WTC11 (cell line): ENCODE data around the gene PSMD6. TPM values are rescaled to one million over a fixed set of nuclear protein-coding genes. Genes with fewer than 3 reads are reported as not detected.
A peak's percentile ranks its signal among the peaks of the same experiment; 100 is the strongest.

Experiments used
- ATAC-seq: fragments of 200-7000 bp; cut with Tn5 transposase; 2 replicates; pipeline ENCODE4 v1.10.0; 2021; ENCODE audit warnings: mild to moderate bottlenecking, moderate library complexity
- CTCF ChIA-PET: fragments of 300-600 bp; sonication (Branson Sonifier 250); formaldehyde crosslinking; loops from one replicate; lab custom pipeline; 2021; ENCODE audit warnings: antibody characterized with exemption; lab: Charles Lee
- POLR2A ChIA-PET: fragments of 350-600 bp; sonication (Branson Sonifier 250); formaldehyde crosslinking; loops from one replicate; lab custom pipeline; 2021; ENCODE audit warnings: antibody characterized with exemption; lab: Charles Lee
- DNase-seq: peaks from one replicate; pipeline ENCODE4 v3.0.0; 2021; ENCODE audit warnings: low spot score
- H3K27ac Mint-ChIP-seq: 2 replicates; pipeline ENCODE4 v1.8.0; 2021; ENCODE audit warnings: mixed read lengths
- H3K27me3 Mint-ChIP-seq: 2 replicates; pipeline ENCODE4 v1.8.0; 2021; ENCODE audit warnings: low read depth, mild to moderate bottlenecking, moderate library complexity, mixed read lengths
- H3K36me3 Mint-ChIP-seq: 2 replicates; pipeline ENCODE4 v1.8.0; 2021; ENCODE audit warnings: mixed read lengths
- H3K4me1 Mint-ChIP-seq: 2 replicates; pipeline ENCODE4 v1.8.0; 2022; ENCODE audit warnings: mixed read lengths
- H3K4me3 Mint-ChIP-seq: 2 replicates; pipeline ENCODE4 v1.8.0; 2021; ENCODE audit warnings: mild to moderate bottlenecking, moderate library complexity, mixed read lengths
- H3K9me3 Mint-ChIP-seq: 2 replicates; pipeline ENCODE4 v1.8.0; 2021; ENCODE audit warnings: mixed read lengths
- ELF4 ChIP-seq: sonication (generic); formaldehyde crosslinking; IDR thresholded peaks from 2 replicates; pipeline ENCODE4 v1.8.1; 2022; ENCODE audit warnings: low read depth, mild to moderate bottlenecking, moderate library complexity, missing genetic modification reagents
- EMX1 ChIP-seq: fragments of 250-450 bp; sonication (Bioruptor Pico); IDR thresholded peaks from 2 replicates; pipeline ENCODE4 v1.8.0; 2021; ENCODE audit warnings: mild to moderate bottlenecking
- FOXP1 ChIP-seq: sonication (generic); formaldehyde crosslinking; IDR thresholded peaks from 2 replicates; pipeline ENCODE4 v1.8.0; 2022; ENCODE audit warnings: missing genetic modification reagents, mild to moderate bottlenecking, moderate library complexity, borderline replicate concordance
- GABPB1 ChIP-seq: sonication (generic); formaldehyde crosslinking; IDR thresholded peaks from 2 replicates; pipeline ENCODE4 v1.8.1; 2023; ENCODE audit warnings: mild to moderate bottlenecking, missing genetic modification reagents
- GTF2I ChIP-seq: fragments of 250-450 bp; sonication (Bioruptor Pico); conservative IDR thresholded peaks from 2 replicates; pipeline ENCODE4 v1.4.0; 2021; ENCODE audit warnings: mild to moderate bottlenecking
- HMGA2 ChIP-seq: fragments of 250-450 bp; sonication (Bioruptor Pico); IDR thresholded peaks from 2 replicates; pipeline ENCODE4 v1.4.0; 2021; ENCODE audit warnings: mild to moderate bottlenecking, moderate library complexity
- KAT7 ChIP-seq: sonication (generic); formaldehyde crosslinking; IDR thresholded peaks from 2 replicates; pipeline ENCODE4 v1.8.1; 2023; ENCODE audit warnings: missing genetic modification reagents, mild to moderate bottlenecking, borderline replicate concordance
- MXD4 ChIP-seq: fragments of 250-450 bp; sonication (Bioruptor Pico); IDR thresholded peaks from 2 replicates; pipeline ENCODE4 v1.8.0; 2021; ENCODE audit warnings: mild to moderate bottlenecking, moderate library complexity, borderline replicate concordance
- NR2C2 ChIP-seq: sonication (generic); formaldehyde crosslinking; IDR thresholded peaks from 2 replicates; pipeline ENCODE4 v1.8.0; 2022; ENCODE audit warnings: mild to moderate bottlenecking, missing genetic modification reagents
- RELA ChIP-seq: sonication (generic); formaldehyde crosslinking; IDR thresholded peaks from 2 replicates; pipeline ENCODE4 v1.8.1; 2022; ENCODE audit warnings: missing genetic modification reagents, mild to moderate bottlenecking, borderline replicate concordance
- SP1 ChIP-seq: sonication (generic); formaldehyde crosslinking; conservative IDR thresholded peaks from 2 replicates; pipeline ENCODE4 v1.8.1; 2022; ENCODE audit warnings: missing genetic modification reagents
- total RNA-seq: library from RNA; stranded (reverse); gene quantifications from 3 replicates; pipeline ENCODE4 v1.2.3, GENCODE V29; 2021
- TF ChIP-seq, protein P1 (sequence below): sonication (generic); formaldehyde crosslinking; IDR thresholded peaks from 2 replicates; pipeline ENCODE4 v1.8.1; 2023; ENCODE audit warnings: mild to moderate bottlenecking, missing genetic modification reagents, moderate library complexity
- TF ChIP-seq, protein P2 (sequence below): fragments of 250-450 bp; sonication (Bioruptor Pico); IDR thresholded peaks from 2 replicates; pipeline ENCODE4 v1.9.0; 2021; ENCODE audit warnings: mild to moderate bottlenecking, borderline replicate concordance
- TF ChIP-seq, protein P3 (sequence below): sonication (generic); formaldehyde crosslinking; IDR thresholded peaks from 2 replicates; pipeline ENCODE4 v1.8.0; 2023; ENCODE audit warnings: missing genetic modification reagents, mild to moderate bottlenecking, borderline replicate concordance
- TF ChIP-seq, protein P4 (sequence below): sonication (generic); formaldehyde crosslinking; IDR thresholded peaks from 2 replicates; pipeline ENCODE4 v1.8.0; 2022; ENCODE audit warnings: mild to moderate bottlenecking, missing genetic modification reagents
- TF ChIP-seq, protein P5 (sequence below): sonication (generic); formaldehyde crosslinking; IDR thresholded peaks from 2 replicates; pipeline ENCODE4 v1.8.0; 2022; ENCODE audit warnings: missing genetic modification reagents

Gene PSMD6
- total RNA-seq, 1 experiment from 2014 or later: 105 TPM

DNA sequence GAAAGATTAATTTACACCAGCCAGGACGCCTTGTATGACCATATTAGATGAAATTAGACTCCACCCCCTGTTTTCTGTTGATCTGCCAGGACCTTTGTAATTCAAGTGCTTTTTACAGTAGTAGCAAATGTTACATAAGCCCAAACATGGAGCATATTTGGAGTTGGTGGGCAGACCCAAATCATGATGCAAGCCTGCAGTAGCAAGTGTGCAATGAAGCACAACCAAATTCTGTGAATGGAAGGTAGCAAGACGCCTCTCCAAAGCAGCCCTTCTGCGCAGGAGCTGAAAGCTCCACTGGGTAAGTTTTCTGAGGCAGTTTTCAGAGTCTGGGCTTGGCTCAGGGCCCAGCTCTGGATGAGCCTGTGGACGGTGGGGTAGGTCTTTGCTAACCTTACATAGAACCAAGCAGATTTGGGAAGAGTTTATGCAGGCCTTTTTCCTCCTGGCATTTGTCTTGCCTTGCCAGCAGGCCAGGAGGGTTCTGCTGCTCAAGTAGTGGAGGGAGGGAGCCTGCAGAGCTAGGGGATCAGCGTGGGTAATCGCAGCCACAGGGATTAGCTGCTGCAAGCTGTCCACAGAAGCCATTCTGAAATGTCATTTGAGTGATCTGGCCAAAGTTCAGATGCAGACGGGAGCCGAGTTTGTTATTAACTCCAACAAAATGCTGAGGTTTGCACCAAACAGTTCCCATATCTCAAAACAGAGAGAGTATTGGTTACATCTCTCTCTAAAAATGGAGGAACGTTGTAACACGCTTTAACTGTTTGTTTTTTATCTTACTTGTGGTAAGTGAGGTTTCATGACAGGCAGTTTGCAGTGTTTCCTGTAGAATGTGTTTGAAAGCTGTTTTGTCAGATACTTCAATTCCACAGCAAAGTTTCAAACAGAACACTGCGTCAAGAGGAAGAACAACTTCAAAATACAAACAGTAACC lies 55.4 kb downstream of the PSMD6 start:
- TF ChIP-seq RELA (no peak), GABPB1 (CRISPR knock-in tag) (peak; percentile 77; the same call in 1 of the 2 replicates)
- H3K27me3 Mint-ChIP-seq: no peaks in the 10 kb centered on the region
- H3K9me3 Mint-ChIP-seq: no peaks in the 10 kb centered on the region
- ATAC-seq: peak; percentile 29
- ChIA-PET CTCF (interaction anchor here (1.0 to 1.6 kb wide), 2 partner anchors 24 to 25 kb away, joined by 3 to 4 read pairs; no protein-coding TSS in a partner anchor), POLR2A (no interaction called here)
- H3K4me3 Mint-ChIP-seq: peak overlapping the region; percentile 22
- peaks cover 90% of the 10 kb centered on the region for H3K4me1 Mint-ChIP-seq
- no peaks in the 10 kb centered on the region for H3K36me3 Mint-ChIP-seq
- DNase-seq: no peak
- H3K27ac Mint-ChIP-seq: peak overlapping the region; percentile 36

DNA sequence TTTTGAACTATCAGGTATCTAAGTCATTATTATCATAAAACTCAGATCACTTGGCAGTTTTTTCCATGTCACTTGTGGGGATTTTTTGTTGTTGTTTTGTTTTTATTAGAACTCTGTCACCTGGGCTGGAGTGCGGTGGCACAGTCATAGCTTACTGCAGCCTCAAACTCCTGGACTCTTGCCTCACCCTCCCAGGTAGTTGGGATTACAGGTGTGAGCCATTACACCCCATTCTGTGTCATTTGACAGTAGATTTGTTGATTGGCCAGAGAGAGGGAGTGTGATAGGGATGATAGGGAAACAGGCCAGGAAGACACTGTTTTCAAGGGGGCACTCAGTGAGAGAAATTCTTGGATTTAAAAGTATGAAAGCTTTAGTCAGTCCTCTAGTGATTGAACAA lies 56.4 kb downstream of the PSMD6 start:
- Mint-ChIP-seq H3K36me3 (no peaks in the 10 kb centered on the region), H3K9me3 (no peaks in the 10 kb centered on the region), H3K4me1 (peaks cover 79% of the 10 kb centered on the region), H3K27ac (peak overlapping the region; percentile 30; the same call in 1 of the 2 replicates), H3K4me3 (no peak overlapping the region), H3K27me3 (no peaks in the 10 kb centered on the region)
- TF ChIP-seq, protein P1, sequence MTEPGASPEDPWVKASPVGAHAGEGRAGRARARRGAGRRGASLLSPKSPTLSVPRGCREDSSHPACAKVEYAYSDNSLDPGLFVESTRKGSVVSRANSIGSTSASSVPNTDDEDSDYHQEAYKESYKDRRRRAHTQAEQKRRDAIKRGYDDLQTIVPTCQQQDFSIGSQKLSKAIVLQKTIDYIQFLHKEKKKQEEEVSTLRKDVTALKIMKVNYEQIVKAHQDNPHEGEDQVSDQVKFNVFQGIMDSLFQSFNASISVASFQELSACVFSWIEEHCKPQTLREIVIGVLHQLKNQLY: no peak
- TF ChIP-seq, protein P2, sequence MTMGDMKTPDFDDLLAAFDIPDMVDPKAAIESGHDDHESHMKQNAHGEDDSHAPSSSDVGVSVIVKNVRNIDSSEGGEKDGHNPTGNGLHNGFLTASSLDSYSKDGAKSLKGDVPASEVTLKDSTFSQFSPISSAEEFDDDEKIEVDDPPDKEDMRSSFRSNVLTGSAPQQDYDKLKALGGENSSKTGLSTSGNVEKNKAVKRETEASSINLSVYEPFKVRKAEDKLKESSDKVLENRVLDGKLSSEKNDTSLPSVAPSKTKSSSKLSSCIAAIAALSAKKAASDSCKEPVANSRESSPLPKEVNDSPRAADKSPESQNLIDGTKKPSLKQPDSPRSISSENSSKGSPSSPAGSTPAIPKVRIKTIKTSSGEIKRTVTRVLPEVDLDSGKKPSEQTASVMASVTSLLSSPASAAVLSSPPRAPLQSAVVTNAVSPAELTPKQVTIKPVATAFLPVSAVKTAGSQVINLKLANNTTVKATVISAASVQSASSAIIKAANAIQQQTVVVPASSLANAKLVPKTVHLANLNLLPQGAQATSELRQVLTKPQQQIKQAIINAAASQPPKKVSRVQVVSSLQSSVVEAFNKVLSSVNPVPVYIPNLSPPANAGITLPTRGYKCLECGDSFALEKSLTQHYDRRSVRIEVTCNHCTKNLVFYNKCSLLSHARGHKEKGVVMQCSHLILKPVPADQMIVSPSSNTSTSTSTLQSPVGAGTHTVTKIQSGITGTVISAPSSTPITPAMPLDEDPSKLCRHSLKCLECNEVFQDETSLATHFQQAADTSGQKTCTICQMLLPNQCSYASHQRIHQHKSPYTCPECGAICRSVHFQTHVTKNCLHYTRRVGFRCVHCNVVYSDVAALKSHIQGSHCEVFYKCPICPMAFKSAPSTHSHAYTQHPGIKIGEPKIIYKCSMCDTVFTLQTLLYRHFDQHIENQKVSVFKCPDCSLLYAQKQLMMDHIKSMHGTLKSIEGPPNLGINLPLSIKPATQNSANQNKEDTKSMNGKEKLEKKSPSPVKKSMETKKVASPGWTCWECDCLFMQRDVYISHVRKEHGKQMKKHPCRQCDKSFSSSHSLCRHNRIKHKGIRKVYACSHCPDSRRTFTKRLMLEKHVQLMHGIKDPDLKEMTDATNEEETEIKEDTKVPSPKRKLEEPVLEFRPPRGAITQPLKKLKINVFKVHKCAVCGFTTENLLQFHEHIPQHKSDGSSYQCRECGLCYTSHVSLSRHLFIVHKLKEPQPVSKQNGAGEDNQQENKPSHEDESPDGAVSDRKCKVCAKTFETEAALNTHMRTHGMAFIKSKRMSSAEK (CRISPR knock-in tag): no peak
- TF ChIP-seq ELF4 (CRISPR knock-in tag): no peak
- no peak for TF ChIP-seq KAT7 (CRISPR knock-in tag)
- no peak for TF ChIP-seq FOXP1 (CRISPR knock-in tag)
- TF ChIP-seq MXD4: no peak
- TF ChIP-seq EMX1 (CRISPR knock-in tag): no peak
- TF ChIP-seq, protein P3, sequence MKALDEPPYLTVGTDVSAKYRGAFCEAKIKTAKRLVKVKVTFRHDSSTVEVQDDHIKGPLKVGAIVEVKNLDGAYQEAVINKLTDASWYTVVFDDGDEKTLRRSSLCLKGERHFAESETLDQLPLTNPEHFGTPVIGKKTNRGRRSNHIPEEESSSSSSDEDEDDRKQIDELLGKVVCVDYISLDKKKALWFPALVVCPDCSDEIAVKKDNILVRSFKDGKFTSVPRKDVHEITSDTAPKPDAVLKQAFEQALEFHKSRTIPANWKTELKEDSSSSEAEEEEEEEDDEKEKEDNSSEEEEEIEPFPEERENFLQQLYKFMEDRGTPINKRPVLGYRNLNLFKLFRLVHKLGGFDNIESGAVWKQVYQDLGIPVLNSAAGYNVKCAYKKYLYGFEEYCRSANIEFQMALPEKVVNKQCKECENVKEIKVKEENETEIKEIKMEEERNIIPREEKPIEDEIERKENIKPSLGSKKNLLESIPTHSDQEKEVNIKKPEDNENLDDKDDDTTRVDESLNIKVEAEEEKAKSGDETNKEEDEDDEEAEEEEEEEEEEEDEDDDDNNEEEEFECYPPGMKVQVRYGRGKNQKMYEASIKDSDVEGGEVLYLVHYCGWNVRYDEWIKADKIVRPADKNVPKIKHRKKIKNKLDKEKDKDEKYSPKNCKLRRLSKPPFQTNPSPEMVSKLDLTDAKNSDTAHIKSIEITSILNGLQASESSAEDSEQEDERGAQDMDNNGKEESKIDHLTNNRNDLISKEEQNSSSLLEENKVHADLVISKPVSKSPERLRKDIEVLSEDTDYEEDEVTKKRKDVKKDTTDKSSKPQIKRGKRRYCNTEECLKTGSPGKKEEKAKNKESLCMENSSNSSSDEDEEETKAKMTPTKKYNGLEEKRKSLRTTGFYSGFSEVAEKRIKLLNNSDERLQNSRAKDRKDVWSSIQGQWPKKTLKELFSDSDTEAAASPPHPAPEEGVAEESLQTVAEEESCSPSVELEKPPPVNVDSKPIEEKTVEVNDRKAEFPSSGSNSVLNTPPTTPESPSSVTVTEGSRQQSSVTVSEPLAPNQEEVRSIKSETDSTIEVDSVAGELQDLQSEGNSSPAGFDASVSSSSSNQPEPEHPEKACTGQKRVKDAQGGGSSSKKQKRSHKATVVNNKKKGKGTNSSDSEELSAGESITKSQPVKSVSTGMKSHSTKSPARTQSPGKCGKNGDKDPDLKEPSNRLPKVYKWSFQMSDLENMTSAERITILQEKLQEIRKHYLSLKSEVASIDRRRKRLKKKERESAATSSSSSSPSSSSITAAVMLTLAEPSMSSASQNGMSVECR: no peak
- no peak for TF ChIP-seq NR2C2 (CRISPR knock-in tag)
- no peak for TF ChIP-seq GTF2I (CRISPR knock-in tag)
- no peak for TF ChIP-seq SP1
- TF ChIP-seq, protein P4, sequence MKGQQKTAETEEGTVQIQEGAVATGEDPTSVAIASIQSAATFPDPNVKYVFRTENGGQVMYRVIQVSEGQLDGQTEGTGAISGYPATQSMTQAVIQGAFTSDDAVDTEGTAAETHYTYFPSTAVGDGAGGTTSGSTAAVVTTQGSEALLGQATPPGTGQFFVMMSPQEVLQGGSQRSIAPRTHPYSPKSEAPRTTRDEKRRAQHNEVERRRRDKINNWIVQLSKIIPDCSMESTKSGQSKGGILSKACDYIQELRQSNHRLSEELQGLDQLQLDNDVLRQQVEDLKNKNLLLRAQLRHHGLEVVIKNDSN (CRISPR knock-in tag): no peak
- TF ChIP-seq HMGA2: no peak
- TF ChIP-seq, protein P5, sequence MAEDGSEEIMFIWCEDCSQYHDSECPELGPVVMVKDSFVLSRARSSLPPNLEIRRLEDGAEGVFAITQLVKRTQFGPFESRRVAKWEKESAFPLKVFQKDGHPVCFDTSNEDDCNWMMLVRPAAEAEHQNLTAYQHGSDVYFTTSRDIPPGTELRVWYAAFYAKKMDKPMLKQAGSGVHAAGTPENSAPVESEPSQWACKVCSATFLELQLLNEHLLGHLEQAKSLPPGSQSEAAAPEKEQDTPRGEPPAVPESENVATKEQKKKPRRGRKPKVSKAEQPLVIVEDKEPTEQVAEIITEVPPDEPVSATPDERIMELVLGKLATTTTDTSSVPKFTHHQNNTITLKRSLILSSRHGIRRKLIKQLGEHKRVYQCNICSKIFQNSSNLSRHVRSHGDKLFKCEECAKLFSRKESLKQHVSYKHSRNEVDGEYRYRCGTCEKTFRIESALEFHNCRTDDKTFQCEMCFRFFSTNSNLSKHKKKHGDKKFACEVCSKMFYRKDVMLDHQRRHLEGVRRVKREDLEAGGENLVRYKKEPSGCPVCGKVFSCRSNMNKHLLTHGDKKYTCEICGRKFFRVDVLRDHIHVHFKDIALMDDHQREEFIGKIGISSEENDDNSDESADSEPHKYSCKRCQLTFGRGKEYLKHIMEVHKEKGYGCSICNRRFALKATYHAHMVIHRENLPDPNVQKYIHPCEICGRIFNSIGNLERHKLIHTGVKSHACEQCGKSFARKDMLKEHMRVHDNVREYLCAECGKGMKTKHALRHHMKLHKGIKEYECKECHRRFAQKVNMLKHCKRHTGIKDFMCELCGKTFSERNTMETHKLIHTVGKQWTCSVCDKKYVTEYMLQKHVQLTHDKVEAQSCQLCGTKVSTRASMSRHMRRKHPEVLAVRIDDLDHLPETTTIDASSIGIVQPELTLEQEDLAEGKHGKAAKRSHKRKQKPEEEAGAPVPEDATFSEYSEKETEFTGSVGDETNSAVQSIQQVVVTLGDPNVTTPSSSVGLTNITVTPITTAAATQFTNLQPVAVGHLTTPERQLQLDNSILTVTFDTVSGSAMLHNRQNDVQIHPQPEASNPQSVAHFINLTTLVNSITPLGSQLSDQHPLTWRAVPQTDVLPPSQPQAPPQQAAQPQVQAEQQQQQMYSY (CRISPR knock-in tag): no peak
- CTCF ChIA-PET: interaction anchor here (1.0 to 1.6 kb wide), 2 partner anchors 26 to 27 kb away, joined by 4 read pairs; no protein-coding TSS in a partner anchor
- POLR2A ChIA-PET: no interaction called here
- DNase-seq: no peak
- ATAC-seq: no peak
